Right renal cortex interstitium (tissue), 3 donors: ENCODE results near the gene HDAC2. TPM values are rescaled to one million over a fixed set of nuclear protein-coding genes. Genes with fewer than 3 reads are reported as not detected.
"Not testable (repeated sequence)": the region's sequence is repeated elsewhere in the genome, so short reads cannot be mapped to it uniquely, and the experiment has no call there.

Experiments used
- DNase-seq, 3 donors: peaks; one replicate each; pipeline ENCODE4 v3.0.0-alpha.2; 2013; ENCODE audit warnings: low read depth in 3 of 3, low spot score in 2 of 3
- polyA plus RNA-seq, 3 donors: library from polyadenylated mRNA; unstranded; fragments of 120-200 nt; gene quantifications; one replicate each; pipeline ENCODE4 v1.2.1, GENCODE V29; 2013; ENCODE audit not compliant: insufficient read length in 3 of 3

HDAC2 gene
- polyA plus RNA-seq, 3 donors = 272 to 282 (median 277) TPM

DNA sequence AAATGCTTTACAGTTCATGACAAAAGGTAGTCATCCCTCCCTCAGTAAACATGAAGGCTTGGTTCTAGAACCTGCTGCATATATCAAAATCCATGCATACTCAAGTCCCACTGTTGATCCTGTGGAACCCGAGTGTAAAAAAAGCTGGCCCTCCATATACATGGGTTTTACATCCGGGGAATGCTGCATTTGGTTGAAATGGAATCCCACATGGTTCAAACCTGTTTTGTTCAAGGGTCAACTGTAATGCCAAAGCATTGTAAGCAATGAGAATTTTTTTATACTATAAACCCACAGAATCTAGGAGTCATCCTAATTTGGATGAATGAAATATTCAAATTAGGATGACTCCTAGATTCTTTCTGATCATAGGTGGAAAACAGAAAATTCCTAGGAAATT is 5.9 kb upstream of the HDAC2 start:
- no peak for DNase-seq

DNA sequence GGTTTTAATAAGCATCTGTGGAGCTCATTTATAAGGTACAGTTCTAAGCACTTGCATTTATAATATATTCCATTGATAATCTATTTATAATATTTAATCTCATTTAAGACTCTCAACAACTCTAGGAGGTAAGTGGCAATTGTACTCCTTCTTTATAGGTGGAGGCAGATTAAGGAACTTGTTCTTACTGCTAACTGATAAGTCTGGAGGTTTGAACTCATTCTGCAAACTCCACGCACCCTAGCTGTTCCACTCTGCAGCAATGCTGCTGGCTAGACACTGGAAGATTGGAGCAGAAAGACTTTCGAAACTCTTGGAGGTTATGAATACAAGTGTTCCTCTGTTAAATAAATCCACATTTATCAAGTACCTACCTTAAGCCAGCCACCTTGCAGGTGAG is 793 bp upstream of the HDAC2 start:
- no peak for DNase-seq

DNA sequence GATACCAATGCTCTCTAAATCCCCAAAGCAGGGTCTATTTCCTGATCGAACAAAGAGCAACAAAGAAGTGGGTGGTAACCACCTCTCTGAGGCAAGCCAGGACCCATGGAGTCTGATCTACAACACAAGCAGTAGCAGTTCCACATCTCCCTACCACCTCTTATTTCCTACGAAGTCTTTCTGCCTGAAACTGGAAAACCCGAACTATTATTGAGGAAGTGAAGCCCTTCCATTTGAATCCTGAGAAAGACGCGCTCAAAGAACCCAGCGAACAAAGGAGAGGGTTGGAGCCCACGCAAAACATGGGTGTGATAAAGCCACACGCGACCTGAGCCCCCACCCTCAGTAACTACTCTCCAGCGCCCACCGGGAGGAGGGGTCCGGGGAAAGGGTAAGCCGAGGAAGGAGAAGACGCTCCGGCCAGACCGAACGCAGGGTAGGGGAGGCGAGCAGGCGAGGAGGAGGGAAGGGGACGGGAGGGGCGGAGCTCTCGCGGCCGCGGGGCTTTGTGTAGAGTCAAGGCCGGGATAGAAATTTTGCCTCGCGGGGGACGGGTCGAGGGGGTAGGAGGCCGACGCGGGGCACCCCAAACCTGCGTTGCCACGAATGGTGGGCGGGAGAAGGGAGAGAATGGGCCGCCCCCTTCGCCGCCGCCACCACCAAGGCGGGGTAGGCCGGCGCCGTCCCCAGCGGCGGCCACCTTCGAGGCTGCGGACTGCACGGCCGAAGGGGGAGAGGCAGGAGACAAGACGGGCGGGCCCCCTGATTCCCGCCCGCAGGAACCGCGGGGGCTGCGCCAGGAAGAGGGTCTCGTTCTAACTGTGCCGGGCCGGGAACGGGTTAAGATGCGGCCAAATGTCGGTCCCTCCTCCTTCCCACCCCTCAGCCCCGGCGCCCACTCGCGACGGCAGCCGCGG is 802 bp downstream of the HDAC2 start:
- DNase-seq = peak; percentile 45 to 65 (median 59)

DNA sequence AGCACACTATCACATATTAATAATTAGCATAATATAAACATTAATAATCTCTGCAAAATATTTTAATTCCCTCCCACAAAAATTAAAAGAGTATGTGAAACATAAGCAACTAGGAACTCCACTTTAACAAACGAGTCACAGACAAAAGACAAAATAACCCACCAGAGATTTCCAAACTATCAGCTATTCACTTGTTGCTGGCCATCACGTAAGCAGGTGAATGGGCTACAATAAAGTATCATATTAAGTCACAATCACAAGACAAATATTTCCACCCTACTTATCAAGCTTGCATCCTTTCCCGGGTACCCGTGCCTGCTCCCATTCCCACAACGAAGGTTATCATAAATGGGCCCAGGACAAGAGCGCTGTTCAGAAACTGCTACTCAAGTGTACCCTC is 2.5 kb downstream of the HDAC2 start:
- no peak for DNase-seq

DNA sequence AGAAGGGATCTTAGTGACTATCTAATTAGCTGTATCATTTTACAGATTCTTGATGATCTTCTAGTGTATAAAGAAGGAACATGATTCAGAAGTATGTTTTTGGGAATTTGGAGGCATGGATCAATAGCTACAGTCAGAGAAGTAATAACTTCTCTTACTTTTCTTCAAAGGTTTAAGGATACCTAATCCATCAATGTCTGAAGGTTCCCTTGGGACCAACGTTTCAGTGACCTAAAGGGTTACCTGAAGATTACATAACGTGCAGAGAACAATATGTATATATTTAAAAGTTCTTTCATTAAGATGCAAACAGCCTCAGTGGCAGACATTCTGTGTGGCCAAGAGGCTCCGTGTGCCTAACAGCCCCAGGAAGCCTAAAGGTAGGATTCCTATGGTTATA is 3.2 kb downstream of the HDAC2 start:
- no peak for DNase-seq

DNA sequence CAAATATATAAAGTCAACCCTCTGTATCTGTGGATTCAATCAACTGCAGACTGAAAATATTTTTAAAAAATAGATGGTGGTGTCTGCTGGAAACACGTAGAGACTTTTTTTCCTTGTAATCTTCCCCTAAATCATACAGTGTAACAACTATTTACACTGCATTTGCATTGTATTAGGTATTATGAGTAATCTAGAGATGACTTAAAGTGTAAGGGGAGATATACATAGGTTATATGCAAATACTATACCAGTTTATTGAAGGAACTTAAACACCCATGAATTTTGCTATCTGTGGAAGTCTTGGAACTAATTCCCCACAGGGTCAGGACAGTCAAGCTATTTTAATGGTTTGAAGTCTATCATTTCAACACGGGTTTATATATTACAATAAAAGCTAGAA is 10.2 kb downstream of the HDAC2 start:
- DNase-seq = no peak

DNA sequence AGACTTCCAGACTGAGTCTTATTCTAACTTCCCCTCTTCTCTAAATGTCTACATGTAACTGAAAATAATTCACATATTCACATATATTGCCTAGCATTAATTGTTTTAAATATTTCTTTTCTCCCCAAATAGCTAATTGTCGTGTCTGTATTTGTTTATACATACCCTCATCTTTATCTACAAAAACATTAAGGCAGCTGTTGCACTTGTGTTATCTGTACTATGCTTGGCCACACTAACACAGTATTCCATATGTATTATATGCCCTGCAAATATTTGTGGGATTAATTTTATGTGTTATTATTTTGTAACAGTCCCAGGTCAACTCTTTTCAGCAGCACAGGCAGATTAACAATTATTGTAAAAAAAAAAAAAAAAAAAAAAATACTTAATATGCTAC is 11.7 kb downstream of the HDAC2 start:
- no peak for DNase-seq

DNA sequence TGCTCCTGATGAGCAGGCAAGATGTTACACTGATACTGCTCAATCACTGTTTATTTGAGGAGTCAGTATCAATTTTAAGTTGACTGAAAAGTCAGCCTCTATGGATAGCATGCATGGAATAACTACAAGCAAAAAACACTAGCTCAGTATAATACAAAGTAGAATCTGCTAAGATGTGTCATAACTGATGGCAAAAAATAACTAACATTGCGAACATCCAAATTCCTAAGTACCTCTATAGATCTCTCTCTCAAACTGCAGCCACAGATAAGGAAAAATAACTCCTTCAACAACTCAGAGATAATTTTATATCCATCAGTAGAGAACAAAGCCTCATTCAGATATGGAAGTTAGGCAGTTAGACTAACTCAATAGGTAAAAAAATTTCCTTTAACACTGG is 16.3 kb downstream of the HDAC2 start:
- DNase-seq = no peak

DNA sequence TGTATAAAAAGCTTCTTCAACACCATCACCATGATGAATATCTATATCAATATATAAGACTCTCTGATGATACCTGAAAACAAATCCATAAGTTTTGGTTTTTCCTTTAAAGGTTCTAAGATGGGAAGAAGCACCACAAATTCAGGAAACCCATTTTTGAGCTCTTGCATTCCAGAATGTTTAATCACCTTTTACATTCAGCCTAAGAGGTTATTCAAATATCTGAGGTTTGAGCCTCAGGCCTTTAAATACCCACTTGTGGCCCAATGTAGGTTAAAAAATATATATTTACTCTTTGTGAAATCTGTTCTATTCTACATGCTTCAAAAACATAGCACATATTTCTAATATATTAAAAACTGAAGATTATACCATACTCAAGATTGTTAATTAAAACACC is 17.6 kb downstream of the HDAC2 start:
- no peak for DNase-seq

DNA sequence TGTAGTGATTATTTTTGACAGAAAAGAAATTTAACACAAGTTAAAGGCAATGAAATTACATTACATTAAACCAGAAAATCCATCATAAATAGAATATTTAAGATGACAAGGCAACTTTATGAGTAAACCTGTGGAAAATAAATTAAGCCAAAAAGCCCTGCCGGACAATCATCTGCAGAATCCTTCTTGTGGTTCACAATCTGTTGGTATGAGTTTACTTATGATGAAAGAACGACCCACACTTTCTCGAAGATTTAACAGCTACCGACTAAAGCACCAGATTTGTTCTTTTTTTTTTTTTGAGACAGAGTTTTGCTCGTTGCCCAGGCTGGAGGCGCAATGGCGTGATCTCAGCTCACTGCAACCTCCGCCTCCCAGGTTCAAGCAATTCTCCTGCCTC is 21.4 kb downstream of the HDAC2 start:
- DNase-seq = no peak

DNA sequence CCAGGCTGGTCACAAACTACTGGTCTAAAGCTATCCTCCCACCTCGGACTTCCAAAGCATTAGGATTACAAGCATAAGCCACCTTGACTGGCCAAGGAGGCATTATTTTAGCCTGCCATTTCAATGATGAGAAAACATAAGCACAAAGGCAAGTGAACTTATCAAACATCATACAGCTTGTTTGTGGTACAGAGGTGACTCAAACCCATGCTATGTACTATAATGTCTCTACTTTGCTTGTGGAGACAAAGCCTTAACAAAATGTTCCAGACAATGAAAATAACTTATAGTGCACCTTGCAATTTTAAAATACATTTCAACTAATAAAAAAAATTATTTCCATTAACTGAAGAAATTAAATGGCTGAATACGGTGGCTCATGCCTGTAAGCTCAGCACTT is 26.2 kb downstream of the HDAC2 start:
- no peak for DNase-seq

DNA sequence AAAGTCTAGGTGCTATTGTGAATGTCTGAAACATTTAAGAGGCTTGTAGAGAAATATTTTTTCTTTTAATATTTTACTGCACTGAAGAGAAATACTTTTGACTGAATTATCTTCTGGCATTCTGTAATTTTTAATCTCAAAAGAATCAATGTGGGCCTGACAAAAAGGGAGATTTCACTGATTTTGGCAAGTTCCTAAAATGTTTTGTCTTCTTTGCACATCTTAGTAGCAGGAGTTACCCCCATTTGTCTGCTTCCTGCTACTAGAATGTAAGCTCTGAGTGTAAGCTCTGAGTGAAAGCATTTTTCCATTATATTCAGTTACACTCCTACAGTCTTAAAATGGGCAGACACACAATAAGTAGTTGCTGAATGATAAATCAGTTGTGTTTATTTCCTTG is 31.1 kb downstream of the HDAC2 start:
- DNase-seq = no peak

DNA sequence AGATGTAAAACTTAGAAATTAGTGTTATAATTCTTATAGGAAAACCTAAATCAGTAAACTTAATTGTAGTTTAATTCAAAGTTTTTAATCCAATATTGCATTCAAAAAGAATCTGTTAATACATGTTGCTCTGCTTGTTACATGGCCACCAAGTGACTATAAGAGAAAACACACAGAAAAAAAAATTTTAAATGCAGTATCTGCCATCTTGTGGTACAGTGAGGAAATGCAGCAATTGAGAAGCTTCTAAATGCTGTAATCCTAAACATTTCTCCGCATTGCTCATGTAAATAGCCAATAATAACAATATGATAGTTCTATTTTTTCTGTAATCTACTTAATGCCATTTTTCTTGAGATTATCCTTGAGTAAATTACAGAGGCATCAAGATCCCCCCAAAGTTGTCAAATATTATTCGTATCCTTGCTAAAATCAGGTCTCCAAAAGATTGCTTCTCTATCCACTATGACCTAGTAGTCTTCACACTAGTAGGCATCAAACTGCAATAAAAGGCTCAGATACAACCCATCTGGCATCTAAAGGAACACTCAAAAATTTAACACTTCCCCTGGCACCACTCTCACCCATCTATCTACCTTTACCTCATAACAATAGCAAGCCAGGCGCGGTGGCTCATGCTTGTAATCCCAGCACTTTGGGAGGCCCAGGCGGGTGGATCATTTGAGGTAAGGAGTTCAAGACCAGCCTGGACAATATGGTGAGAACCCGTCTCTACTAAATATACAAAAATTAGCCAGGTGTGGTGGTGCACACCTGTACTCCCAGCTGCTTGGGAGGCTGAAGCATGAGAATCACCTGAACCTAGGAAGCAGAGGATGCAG is 34.6 kb downstream of the HDAC2 start:
- DNase-seq = peak; percentile 51 to 74 (median 67)

DNA sequence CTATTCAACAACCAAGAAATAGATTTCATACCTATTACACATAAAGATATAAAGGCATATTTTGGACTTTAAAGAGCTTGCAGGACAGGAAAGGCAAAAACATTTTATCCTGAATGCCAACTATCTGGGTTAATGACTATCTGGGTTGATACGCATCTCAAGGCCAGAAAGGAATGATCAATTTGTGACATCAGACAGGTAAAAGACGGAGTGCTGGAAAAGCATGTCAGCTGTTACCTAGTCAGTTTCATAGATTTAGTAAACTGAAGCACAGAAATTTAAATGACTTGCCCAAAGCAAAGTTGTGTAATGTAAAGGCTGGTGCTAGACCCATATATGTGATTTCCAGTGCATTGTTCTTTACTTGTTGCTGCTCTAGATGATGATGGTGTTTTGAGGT is 36.8 kb downstream of the HDAC2 start:
- no peak for DNase-seq

DNA sequence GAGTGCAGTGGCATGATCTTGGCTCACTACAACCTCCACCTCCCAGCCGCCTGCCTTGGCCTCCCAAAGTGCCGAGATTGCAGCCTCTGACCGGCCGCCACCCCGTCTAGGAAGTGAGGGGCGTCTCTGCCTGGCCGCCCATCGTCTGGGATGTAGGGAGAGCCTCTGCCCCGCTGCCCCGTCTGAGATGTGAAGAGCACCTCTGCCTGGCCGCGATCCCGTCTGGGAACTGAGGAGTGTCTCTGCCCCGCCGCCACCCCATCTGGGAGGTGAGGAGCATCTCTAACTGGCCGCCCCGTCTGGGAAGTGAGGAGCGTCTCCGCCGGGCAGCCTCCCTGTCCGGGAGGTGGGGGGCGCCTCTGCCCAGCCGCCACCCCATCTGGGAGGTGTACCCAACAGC is 39.0 kb downstream of the HDAC2 start:
- DNase-seq = not testable (repeated sequence)

DNA sequence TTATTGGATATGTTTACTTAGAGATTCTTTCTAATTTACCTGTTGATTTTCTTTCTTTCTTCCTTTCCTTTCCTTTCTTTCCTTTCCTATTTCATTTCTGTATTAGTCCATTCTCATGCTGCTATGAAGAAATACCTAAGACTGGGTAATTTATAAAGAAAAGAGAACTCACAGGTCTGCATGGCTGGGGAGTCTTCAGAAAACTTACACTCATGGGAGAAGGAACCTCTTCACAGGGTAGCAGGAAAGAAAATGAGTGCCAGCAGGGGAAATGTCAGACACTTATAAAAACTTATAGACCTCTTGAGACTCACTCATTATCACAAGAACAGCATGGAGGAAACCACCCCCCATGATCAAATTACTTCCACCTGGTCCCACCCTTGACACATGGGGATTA is 40.8 kb downstream of the HDAC2 start:
- DNase-seq = no peak

DNA sequence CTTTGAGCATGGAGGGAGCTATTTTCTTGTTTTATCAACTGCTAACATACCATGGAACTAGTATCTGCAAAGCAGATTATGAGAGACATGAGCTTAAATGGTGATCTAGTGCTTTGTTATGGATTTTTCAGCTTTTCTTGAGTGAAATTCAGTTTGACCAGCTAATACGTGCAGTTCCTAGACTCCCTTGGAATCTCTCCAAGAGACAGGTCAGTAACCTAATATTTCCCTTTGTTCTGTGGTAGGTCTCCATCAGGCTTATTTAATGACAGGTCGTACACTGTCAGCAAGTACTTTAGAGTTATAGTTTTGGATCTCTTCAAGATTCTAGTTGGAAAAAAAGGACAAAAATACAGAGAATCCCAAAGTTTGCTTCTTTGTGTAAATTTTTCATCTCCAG is 43.9 kb downstream of the HDAC2 start:
- no peak for DNase-seq

DNA sequence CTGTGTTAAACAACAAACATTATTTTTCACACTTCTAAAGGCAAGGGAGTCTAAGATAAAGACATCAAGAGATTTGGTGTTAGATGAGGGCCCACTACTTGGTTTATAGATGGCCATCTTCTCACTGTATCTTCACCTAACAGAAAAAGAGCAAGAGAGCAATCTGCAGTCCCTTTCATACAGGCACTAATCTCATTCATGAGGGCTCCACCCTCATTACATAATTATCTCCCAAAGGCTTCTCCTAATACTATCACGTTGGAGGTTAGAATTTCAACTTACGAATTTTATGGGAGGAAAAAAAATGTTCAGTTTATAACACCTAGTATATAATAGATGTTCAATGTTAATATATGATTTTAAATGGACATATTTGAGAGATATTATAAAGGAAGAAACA is 45.6 kb downstream of the HDAC2 start:
- no peak for DNase-seq

DNA sequence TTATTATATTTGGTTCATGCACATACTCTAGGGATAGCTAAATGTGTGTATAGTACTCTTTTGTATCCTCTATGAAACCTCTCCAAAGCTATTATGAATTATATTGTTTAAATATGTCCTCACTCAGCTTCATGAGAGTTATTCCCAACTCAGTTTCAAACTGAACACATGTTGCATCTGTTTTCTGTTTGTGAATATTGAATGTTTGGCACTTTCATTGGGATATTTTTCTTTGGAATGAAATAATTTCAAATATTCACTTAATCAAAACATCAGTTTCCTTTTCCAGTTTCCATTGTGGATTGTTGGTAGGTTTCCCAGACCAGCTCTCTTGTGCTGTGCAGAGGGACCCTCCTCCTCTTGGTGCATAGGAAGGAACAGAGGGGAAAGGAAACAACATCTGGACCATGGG is 46.6 kb downstream of the HDAC2 start:
- DNase-seq = no peak

DNA sequence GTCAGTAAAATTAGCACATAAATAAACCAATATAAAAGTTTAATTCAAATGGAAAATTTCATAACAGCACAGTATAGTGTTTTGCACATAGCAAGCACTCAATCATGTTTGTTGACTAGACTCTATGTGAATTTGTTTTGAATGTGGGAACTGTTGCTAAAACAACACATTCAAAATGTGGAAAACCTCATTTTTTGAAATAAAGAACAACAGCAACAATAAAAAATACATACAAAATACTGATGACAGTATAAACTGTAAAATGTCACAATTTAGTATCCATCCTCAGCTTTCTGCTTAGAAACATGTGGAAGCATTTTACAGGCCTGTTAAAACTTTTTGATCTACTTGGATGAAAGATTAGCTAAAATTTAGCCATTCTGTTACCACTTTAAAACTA is 47.4 kb downstream of the HDAC2 start:
- no peak for DNase-seq

DNA sequence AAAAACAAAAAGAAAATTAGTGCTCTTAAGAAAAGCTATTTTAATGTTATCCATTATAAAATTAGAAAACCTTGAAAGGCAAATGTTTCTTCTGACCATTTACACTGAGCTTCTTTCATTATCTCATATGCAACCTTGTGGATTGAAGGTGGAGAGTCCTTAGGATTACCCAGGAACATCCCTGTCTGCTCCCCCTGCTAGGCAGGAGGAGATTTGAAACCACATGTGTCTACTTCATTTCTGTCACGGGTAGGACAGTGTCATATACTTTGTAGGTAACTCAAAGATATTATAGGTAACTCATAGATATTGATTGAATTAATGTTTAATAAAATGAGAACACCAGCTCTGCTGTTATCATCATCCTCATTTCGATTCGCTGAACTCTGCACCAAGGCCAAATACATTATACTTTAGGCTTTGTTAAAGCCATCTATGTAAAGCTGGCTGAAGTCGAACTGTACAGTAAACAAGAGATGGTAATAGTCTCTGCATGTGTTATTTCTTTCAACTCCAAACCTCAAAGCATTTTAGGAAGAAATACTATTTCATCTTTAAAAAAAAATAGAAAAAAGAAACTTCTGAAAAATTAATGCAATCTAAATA is 49.5 kb downstream of the HDAC2 start:
- no peak for DNase-seq
